ENCODE data around the gene C17orf67.

GRCh38 chr17:56773124-56773523 lies 60.6 kb downstream of the C17orf67 start:
- TF ChIP-seq, protein P1, sequence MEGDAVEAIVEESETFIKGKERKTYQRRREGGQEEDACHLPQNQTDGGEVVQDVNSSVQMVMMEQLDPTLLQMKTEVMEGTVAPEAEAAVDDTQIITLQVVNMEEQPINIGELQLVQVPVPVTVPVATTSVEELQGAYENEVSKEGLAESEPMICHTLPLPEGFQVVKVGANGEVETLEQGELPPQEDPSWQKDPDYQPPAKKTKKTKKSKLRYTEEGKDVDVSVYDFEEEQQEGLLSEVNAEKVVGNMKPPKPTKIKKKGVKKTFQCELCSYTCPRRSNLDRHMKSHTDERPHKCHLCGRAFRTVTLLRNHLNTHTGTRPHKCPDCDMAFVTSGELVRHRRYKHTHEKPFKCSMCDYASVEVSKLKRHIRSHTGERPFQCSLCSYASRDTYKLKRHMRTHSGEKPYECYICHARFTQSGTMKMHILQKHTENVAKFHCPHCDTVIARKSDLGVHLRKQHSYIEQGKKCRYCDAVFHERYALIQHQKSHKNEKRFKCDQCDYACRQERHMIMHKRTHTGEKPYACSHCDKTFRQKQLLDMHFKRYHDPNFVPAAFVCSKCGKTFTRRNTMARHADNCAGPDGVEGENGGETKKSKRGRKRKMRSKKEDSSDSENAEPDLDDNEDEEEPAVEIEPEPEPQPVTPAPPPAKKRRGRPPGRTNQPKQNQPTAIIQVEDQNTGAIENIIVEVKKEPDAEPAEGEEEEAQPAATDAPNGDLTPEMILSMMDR (IDR thresholded peaks at IDR 0.05; ENCODE audit: poor library complexity, severe bottlenecking): no peak
- TF ChIP-seq EZH2 (IDR thresholded peaks at IDR 0.05; ENCODE audit: borderline replicate concordance, insufficient read depth, low read length, poor library complexity, severe bottlenecking) (no peak), POLR2AphosphoS5 (IDR thresholded peaks at IDR 0.05) (no peak), EP300 (conservative IDR thresholded peaks at IDR 0.05; ENCODE audit: poor library complexity, severe bottlenecking) (no peak), TAF1 (IDR thresholded peaks at IDR 0.05; ENCODE audit: low read depth) (no peak), REST (IDR thresholded peaks at IDR 0.05; ENCODE audit: borderline replicate concordance) (no peak)

Measured in neural cell (in vitro differentiated cells).